ENCODE measurements around the gene ADAMTS13. TPM values are rescaled to one million over a fixed set of nuclear protein-coding genes. Genes with fewer than 3 reads are reported as not detected.
"Not testable (repeated sequence)": the region's sequence is repeated elsewhere in the genome, so short reads cannot be mapped to it uniquely, and the experiment has no call there.

The ADAMTS13 gene
- polyA plus RNA-seq, 4 donors: 7.1 to 14.0 (median 7.6) TPM

DNA sequence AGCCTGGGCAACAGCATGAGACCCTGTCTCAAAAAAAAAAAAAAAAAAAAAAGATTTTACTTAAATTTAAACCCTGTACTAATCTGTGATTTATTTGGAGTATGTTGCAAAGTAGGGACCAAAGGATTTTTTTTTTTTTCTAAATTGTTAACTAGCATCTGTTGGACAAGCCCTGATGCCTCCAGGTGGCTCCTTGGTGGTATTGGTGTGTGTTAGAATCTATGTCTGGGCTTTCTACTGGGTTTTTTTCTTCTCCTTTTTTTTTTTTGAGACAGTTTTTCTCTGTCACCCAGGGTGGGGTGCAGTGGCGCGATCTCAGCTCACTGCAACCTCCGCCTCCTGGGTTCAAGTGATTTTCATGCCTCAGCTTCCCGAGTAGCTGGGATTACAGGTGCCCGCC lies 29.7 kb downstream of the ADAMTS13 start:
- DNase-seq (ENCODE audit: low read depth in 4 of 4, low spot score in 3 of 4): not testable (repeated sequence)

DNA sequence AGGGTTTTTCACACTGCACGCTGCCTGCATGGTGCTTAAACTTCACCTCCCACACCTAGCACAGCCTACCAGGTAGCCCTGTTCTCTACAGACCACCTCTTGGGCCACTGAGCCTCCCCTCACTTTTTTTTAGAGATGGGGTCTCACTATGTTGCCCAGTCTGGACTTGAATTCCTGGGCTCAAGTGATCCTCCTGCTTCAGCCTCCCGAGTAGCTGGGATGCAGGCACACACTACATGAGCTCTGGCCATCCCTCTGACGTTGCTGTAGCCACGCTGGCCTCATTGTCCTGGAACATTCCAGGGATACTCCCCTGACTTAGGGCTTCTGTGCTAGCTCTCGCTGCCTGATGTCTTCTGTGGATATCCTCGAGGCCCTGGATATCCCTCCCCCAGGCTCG lies 30.4 kb downstream of the ADAMTS13 start:
- DNase-seq (ENCODE audit: low read depth in 4 of 4, low spot score in 3 of 4): no peak

GRCh38 chr9:133453651-133454050 lies 31.5 kb downstream of the ADAMTS13 start:
- DNase-seq (ENCODE audit: low read depth in 4 of 4, low spot score in 3 of 4): no peak

DNA sequence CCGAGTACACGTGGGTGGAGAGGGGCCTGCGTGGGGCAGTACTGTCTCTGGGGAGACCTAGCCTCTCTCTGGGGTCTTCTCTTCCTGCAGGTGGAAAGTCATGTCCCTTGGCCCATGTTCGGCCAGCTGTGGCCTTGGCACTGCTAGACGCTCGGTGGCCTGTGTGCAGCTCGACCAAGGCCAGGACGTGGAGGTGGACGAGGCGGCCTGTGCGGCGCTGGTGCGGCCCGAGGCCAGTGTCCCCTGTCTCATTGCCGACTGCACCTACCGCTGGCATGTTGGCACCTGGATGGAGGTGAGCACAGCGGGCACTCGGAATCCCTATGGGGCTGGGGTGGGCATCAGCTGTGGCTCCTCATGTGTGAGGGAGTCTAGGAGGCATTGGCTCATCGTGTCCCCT lies 32.2 kb downstream of the ADAMTS13 start:
- DNase-seq (ENCODE audit: low read depth in 4 of 4, low spot score in 3 of 4): no peak

DNA sequence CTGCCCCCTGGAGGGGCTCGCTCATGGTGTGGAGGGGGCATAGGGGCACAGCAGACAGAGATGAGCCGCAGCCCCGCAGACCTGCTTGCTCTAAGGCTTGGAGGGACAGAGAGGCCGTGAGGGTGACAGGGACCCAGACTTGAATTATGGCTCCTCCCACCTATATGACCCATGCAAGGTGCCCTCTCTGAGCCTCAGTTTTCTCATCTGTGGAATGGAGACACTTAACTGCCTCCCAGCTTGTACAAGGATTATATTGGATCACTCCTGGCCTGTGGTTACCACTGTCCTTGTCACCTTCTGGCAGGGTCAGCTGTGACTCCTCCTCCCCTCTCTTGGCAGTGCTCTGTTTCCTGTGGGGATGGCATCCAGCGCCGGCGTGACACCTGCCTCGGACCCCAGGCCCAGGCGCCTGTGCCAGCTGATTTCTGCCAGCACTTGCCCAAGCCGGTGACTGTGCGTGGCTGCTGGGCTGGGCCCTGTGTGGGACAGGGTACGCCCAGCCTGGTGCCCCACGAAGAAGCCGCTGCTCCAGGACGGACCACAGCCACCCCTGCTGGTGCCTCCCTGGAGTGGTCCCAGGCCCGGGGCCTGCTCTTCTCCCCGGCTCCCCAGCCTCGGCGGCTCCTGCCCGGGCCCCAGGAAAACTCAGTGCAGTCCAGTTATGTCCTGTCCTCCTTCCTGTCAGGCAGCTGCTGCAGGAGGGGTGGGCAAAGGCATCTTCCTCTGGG lies 32.9 kb downstream of the ADAMTS13 start:
- no peak for DNase-seq (ENCODE audit: low read depth in 4 of 4, low spot score in 3 of 4)

GRCh38 chr9:133455936-133456335 lies 33.8 kb downstream of the ADAMTS13 start:
- DNase-seq (ENCODE audit: low read depth in 4 of 4, low spot score in 3 of 4): no peak

- no peak for DNase-seq (ENCODE audit: low read depth in 4 of 4, low spot score in 3 of 4)
These were observed 34.2 kb downstream of the ADAMTS13 start for GRCh38 chr9:133456409-133456808.

- DNase-seq (ENCODE audit: low read depth in 4 of 4, low spot score in 3 of 4): no peak
These were observed 35.1 kb downstream of the ADAMTS13 start for GRCh38 chr9:133457233-133457632.

- DNase-seq (ENCODE audit: low read depth in 4 of 4, low spot score in 3 of 4): no peak
These were observed 35.6 kb downstream of the ADAMTS13 start for GRCh38 chr9:133457748-133458147.

DNA sequence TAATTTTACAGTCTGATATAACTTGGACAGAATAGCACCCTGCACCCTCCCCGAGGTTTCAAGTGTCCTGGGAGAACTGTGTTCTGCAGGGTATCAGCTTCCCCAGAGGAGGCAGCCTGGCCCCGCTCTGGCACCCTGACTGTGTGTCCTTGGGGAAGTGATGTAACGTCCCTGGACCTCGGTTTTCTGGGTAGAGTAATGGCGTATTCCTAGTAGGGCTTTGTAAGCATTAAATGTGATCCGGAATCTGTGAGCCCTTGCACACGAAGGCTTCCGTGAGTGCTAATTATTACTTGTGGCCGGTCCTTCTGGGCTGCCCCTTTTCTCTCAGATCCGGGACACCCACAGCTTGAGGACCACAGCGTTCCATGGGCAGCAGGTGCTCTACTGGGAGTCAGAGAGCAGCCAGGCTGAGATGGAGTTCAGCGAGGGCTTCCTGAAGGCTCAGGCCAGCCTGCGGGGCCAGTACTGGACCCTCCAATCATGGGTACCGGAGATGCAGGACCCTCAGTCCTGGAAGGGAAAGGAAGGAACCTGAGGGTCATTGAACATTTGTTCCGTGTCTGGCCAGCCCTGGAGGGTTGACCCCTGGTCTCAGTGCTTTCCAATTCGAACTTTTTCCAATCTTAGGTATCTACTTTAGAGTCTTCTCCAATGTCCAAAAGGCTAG lies 36.6 kb downstream of the ADAMTS13 start:
- no peak for DNase-seq (ENCODE audit: low read depth in 4 of 4, low spot score in 3 of 4)

GRCh38 chr9:133459476-133460404 lies 37.6 kb downstream of the ADAMTS13 start, which contains the start of gene CACFD1:
TSS of gene CACFD1 (plus strand) at chr9:133459978. CDS start at chr9:133460067, 89 bp downstream.
- DNase-seq (ENCODE audit: low read depth in 4 of 4, low spot score in 3 of 4): peak; percentile 87 to 90 (median 89)

GRCh38 chr9:133460405-133461175 lies 38.4 kb downstream of the ADAMTS13 start:
- DNase-seq (ENCODE audit: low read depth in 4 of 4, low spot score in 3 of 4): peak in 3 of 4 donors; percentile 19 to 46 (median 38)

DNA sequence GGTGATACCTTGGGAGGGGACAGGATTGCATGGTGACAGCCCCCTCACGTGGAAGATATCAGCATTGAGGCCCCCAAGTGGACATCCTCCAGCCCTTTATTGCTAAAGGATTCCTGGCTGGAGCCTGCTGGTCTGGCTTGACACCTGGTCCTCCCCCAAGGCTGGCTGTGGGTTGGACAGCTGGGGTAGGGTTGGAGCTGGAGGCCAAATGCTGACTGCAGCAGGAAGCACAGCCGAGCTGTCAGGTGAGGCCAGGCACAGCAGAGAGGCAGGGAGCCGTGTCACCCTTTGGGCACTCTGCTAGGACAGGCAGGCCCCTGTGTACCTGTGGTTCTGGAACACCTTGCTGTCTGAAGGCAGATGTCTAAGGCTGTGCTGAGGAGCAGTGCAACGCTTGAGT lies 39.8 kb downstream of the ADAMTS13 start:
- DNase-seq (ENCODE audit: low read depth in 4 of 4, low spot score in 3 of 4): no peak

- DNase-seq (ENCODE audit: low read depth in 4 of 4, low spot score in 3 of 4): no peak
These were observed 41.2 kb downstream of the ADAMTS13 start for GRCh38 chr9:133463234-133463863.

GRCh38 chr9:133463864-133464615 lies 41.9 kb downstream of the ADAMTS13 start:
- no peak for DNase-seq (ENCODE audit: low read depth in 4 of 4, low spot score in 3 of 4)

DNA sequence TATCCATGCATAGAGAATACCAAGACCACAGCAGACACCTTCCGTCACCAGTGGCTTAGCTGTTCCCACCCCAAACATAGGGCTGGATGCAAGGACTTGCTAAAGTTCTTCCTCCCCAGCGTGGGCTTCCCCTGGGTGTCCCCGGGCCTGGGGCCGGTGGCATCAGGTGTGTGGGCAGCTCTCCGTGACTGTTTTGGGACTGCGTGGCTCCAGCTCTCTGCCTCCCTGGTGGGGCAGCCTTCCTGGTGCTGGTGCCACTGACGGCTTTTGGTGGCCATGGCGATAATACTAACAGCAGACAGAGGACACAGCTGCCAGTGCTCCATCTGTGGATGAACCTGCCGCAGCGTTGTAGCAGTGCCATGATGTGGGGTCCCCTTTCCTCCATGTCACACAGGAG lies 42.5 kb downstream of the ADAMTS13 start:
- no peak for DNase-seq (ENCODE audit: low read depth in 4 of 4, low spot score in 3 of 4)

DNA sequence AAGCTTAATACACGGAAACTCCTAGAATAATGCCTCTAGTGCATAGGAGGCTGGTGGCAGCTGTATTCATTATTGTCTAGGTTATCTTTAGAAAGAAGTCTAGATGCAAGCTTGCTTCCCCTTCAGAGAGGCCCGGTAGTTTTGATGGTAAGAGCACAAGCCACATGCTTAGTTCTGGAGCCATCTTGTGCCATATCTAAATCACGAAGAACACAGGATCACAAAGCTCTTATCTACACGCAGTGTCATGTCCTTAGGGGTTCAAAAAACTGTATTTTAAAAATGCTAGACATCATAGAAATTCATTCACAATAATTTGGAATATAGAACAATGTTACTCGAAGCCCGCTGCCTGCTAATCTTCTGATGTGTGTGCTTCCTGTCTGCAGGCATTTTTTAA lies 43.8 kb downstream of the ADAMTS13 start:
- DNase-seq (ENCODE audit: low read depth in 4 of 4, low spot score in 3 of 4): no peak

- no peak for DNase-seq (ENCODE audit: low read depth in 4 of 4, low spot score in 3 of 4)
These were observed 44.9 kb downstream of the ADAMTS13 start for GRCh38 chr9:133467101-133467500.

- no peak for DNase-seq (ENCODE audit: low read depth in 4 of 4, low spot score in 3 of 4)
These were observed 46.2 kb downstream of the ADAMTS13 start for GRCh38 chr9:133468374-133468773.
